ENCODE measurements around the gene PSORS1C1. TPM values are rescaled to one million over a fixed set of nuclear protein-coding genes. Genes with fewer than 3 reads are reported as not detected.

Gene PSORS1C1
- total and polyA plus RNA-seq, 2 of the 4 experiments (the other 2 are of a cell fraction): 0.36 to 1.1 TPM

DNA sequence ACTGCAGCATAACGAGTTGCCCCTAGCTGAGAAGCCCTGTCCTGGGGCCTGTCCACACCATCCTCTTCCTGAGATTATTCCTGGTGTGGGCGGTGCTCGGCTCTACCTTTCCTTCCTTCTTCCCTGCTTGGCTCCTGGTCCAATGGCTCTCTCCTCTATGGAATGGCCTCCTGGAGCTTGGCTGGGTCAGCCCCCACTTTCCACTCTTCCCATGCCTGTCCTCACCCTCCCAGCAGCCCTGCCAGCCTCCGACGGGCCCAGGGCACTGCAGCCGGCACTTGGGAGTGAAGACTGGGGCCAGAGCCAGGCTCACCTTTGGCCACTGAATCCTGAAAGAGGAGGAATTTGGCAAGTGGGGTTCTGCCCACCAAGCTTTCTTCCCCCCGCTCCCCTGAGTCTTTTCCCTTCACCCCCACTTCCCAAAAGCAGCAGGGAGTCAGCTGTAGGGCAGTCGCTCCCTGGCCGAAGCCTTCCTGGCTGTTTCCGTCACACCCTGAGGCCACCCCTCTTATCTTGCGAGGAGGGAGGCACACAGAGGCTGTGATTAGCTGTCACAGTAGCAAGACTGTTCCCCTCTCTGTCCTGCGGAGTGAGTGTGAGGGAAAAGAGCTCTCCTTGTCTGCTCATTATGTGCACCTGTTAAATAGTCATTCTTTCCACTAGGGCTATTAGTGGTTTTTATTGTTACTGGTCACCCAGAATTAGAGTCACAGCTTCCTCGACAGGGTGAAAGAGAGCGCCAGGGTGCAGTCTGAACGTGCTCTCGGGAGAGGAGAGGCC is 12.0 kb downstream of the PSORS1C1 start:
- Histone ChIP-seq H3K4ac (ENCODE audit: low read depth, low read length) (no peak overlapping the region), H4K91ac (ENCODE audit: insufficient read depth, low read depth, low read length) (no peak overlapping the region), H3K27ac (ENCODE audit: insufficient read depth, low read length) (no peak overlapping the region), H2BK20ac (ENCODE audit: low read depth, low read length) (no peak overlapping the region), H2BK5ac (ENCODE audit: low read depth, low read length, poor library complexity, severe bottlenecking) (no peak overlapping the region), H4K20me1 (ENCODE audit: insufficient read depth, low read length) (no peaks in the 10 kb centered on the region; the same call in 1 of the 2 replicates), H3K9me1 (ENCODE audit: insufficient read depth, low read length) (no peaks in the 10 kb centered on the region), H3K23ac (ENCODE audit: low read depth, low read length) (no peak overlapping the region), H3K56ac (ENCODE audit: extremely low read depth, insufficient read depth, low read length) (no peak overlapping the region), H2AFZ (replicated peaks; ENCODE audit: low read length, poor library complexity) (no peak overlapping the region), H3K4me2 (ENCODE audit: low read depth, low read length) (no peak overlapping the region), H4K8ac (ENCODE audit: low read depth in 2 of 2, low read length in 2 of 2) (no peak overlapping the region), H3K36me3 (ENCODE audit: control insufficient read depth, insufficient read depth, low read length) (no peaks in the 10 kb centered on the region), H3K18ac (ENCODE audit: low read depth, low read length) (no peak overlapping the region), H3K9me3 (ENCODE audit: control insufficient read depth, insufficient read depth, low read length) (no peaks in the 10 kb centered on the region), H3K79me1 (ENCODE audit: low read depth in 1 of 2, low read length in 2 of 2) (no peaks in the 10 kb centered on the region), H3K4me3 (ENCODE audit: insufficient read depth, low read depth, low read length) (no peak overlapping the region), H4K5ac (ENCODE audit: low read depth, low read length) (no peak overlapping the region), H3K4me1 (ENCODE audit: control insufficient read depth, insufficient read depth, low read length) (peaks cover 2% of the 10 kb centered on the region; the same call in 1 of the 2 replicates), H3K27me3 (ENCODE audit: control insufficient read depth, insufficient read depth, low read length) (peaks cover 11% of the 10 kb centered on the region), H2AK5ac (ENCODE audit: low read depth, low read length) (no peak overlapping the region), H3K14ac (replicated peaks; ENCODE audit: low read depth, low read length) (no peak overlapping the region), H2AK9ac (replicated peaks; ENCODE audit: low read depth, low read length, poor library complexity) (no peak overlapping the region), H2BK15ac (ENCODE audit: low read depth, low read length) (no peak overlapping the region), H3K9ac (ENCODE audit: low read depth, low read length) (no peak overlapping the region), H2BK120ac (ENCODE audit: low read depth, low read length) (no peak overlapping the region)
- dilution Hi-C loops (cut with HindIII; ENCODE audit: low sequenced_read_pairs, unreplicated experiment) (no loop called here), in situ Hi-C loops (cut with MboI; ENCODE audit: low sequenced_read_pairs) (no loop called here), intact Hi-C loops (cut with micrococcal nuclease) (no loop called here)
- WGBS, 2 experiments (ENCODE audit: extremely low coverage in 2 of 2, insufficient read length in 1 of 2): 63% methylated on average over 6 of the region's 16 CpGs; no CpG with 5 or more reads in 1 of the 2 experiments
- TF ChIP-seq RAD21 (IDR thresholded peaks at IDR 0.05; ENCODE audit: low read length) (no peak), RCOR1 (IDR thresholded peaks at IDR 0.05; ENCODE audit: insufficient replicate concordance, low read length) (no peak), CHD1 (IDR thresholded peaks at IDR 0.05; ENCODE audit: low read depth, low read length) (no peak), MXI1 (IDR thresholded peaks at IDR 0.05; ENCODE audit: borderline replicate concordance, low read depth, low read length) (no peak), POLR2A (IDR thresholded peaks at IDR 0.05; ENCODE audit: low read depth, low read length) (no peak), FOS (IDR thresholded peaks at IDR 0.05; ENCODE audit: low read depth, low read length) (no peak), NFE2L2 (IDR thresholded peaks at IDR 0.05; ENCODE audit: low read depth, low read length) (no peak)
- TF ChIP-seq, protein P1, sequence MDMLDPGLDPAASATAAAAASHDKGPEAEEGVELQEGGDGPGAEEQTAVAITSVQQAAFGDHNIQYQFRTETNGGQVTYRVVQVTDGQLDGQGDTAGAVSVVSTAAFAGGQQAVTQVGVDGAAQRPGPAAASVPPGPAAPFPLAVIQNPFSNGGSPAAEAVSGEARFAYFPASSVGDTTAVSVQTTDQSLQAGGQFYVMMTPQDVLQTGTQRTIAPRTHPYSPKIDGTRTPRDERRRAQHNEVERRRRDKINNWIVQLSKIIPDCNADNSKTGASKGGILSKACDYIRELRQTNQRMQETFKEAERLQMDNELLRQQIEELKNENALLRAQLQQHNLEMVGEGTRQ (IDR thresholded peaks at IDR 0.05; ENCODE audit: low read depth, low read length): no peak
- TF ChIP-seq, protein P2, sequence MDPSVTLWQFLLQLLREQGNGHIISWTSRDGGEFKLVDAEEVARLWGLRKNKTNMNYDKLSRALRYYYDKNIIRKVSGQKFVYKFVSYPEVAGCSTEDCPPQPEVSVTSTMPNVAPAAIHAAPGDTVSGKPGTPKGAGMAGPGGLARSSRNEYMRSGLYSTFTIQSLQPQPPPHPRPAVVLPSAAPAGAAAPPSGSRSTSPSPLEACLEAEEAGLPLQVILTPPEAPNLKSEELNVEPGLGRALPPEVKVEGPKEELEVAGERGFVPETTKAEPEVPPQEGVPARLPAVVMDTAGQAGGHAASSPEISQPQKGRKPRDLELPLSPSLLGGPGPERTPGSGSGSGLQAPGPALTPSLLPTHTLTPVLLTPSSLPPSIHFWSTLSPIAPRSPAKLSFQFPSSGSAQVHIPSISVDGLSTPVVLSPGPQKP (IDR thresholded peaks at IDR 0.05; ENCODE audit: borderline replicate concordance, low read depth, low read length): no peak
- POLR2A ChIA-PET (ENCODE audit: unreplicated experiment): no interaction called here
- ATAC-seq (ENCODE audit: low read depth) (no peak), DNase-seq (no peak)
- BruUV-seq (replicated peaks): no TSS peak
- CTCF ChIA-PET: interaction anchor here (0.8 kb wide), 1 partner anchor 11 kb away, joined by 3 read pairs; no protein-coding TSS in a partner anchor
